NOMO-1 (cell line): ENCODE data around the gene ALDOB.

ENCODE experiments used
- DNase-seq, 2 experiments: peaks; one replicate each; lab custom pipeline; 2025; ENCODE audit not compliant: unreplicated experiment in 2 of 2; lab: John Stamatoyannopoulos, UW

ALDOB gene

GRCh38 chr9:101428909-101429308 is 6.7 kb downstream of the ALDOB start:
- DNase-seq = no peak

GRCh38 chr9:101427957-101428655 is 7.5 kb downstream of the ALDOB start:
- no peak for DNase-seq

GRCh38 chr9:101427358-101427757 is 8.2 kb downstream of the ALDOB start:
- DNase-seq = no peak

- no peak for DNase-seq
Observed at GRCh38 chr9:101421653-101422065, 13.9 kb downstream of the ALDOB start.

GRCh38 chr9:101419863-101420262 is 15.7 kb downstream of the ALDOB start:
- DNase-seq = no peak

- no peak for DNase-seq
Observed at GRCh38 chr9:101418518-101419430, 16.8 kb downstream of the ALDOB start.

- DNase-seq = no peak
Observed at GRCh38 chr9:101417977-101418376, 17.6 kb downstream of the ALDOB start.

GRCh38 chr9:101417389-101417788 is 18.2 kb downstream of the ALDOB start:
- no peak for DNase-seq

- DNase-seq = no peak
Observed at GRCh38 chr9:101415578-101415977, 20.0 kb downstream of the ALDOB start.

GRCh38 chr9:101414839-101415238 is 20.7 kb downstream of the ALDOB start:
- no peak for DNase-seq

GRCh38 chr9:101409079-101409477 is 26.5 kb downstream of the ALDOB start:
- DNase-seq = no peak

GRCh38 chr9:101408374-101409078 is 27.0 kb downstream of the ALDOB start:
- no peak for DNase-seq

GRCh38 chr9:101403516-101404285 is 31.9 kb downstream of the ALDOB start:
- no peak for DNase-seq

GRCh38 chr9:101400120-101400519 is 35.5 kb downstream of the ALDOB start:
- no peak for DNase-seq

GRCh38 chr9:101399643-101399970 is 36.0 kb downstream of the ALDOB start:
- peak; percentile 18 to 27 for DNase-seq

GRCh38 chr9:101398930-101399642 is 36.5 kb downstream of the ALDOB start:
- no peak for DNase-seq

GRCh38 chr9:101398068-101398929 is 37.3 kb downstream of the ALDOB start, which contains the start of the genes MRPL50 and ZNF189:
Gene MRPL50, minus strand, starts transcription at chr9:101398618. Its CDS starts 26 bp downstream, at chr9:101398592.
Gene ZNF189, plus strand, starts transcription at chr9:101398851. Its CDS starts 306 bp downstream, at chr9:101399157.
- DNase-seq = peak; percentile 98 to 99

- DNase-seq = no peak
Observed at GRCh38 chr9:101397746-101398067, 37.9 kb downstream of the ALDOB start.

GRCh38 chr9:101394687-101395086 is 40.9 kb downstream of the ALDOB start:
- no peak for DNase-seq
